Esophagus (tissue), 2 donors: ENCODE data around the gene PGAM2. TPM values are rescaled to one million over a fixed set of nuclear protein-coding genes. Genes with fewer than 3 reads are reported as not detected.
A peak's percentile ranks its signal among the peaks of the same experiment; 100 is the strongest.

ENCODE experiments used
- H3K27ac ChIP-seq, 2 donors: one replicate each; pipeline ENCODE4 v1.5.1; 2013; ENCODE audit warnings: low read depth in 2 of 2, mild to moderate bottlenecking in 2 of 2, inconsistent platforms in 1 of 2, low read length in 1 of 2, moderate library complexity in 1 of 2
- H3K27me3 ChIP-seq, 2 donors: one replicate each; pipeline ENCODE4 v1.6.1; 2013; ENCODE audit warnings: low read length in 2 of 2, control low read depth in 1 of 2, mild to moderate bottlenecking in 1 of 2; ENCODE audit not compliant: insufficient read depth in 2 of 2, control insufficient read depth in 1 of 2
- H3K36me3 ChIP-seq, 2 donors: one replicate each; pipeline ENCODE4 v1.6.1; 2013; ENCODE audit warnings: low read length in 1 of 2; ENCODE audit not compliant: control insufficient read depth in 2 of 2, insufficient read depth in 2 of 2
- H3K4me1 ChIP-seq, 2 donors: one replicate each; pipeline ENCODE4 v1.6.1; 2013; ENCODE audit warnings: low read length in 1 of 2; ENCODE audit not compliant: control insufficient read depth in 2 of 2, insufficient read depth in 2 of 2
- H3K4me3 ChIP-seq, 2 donors: one replicate each; pipeline ENCODE4 v1.5.1; 2013; ENCODE audit warnings: low read length in 2 of 2, mild to moderate bottlenecking in 2 of 2, low read depth in 1 of 2, moderate library complexity in 1 of 2
- H3K9me3 ChIP-seq, 2 donors: one replicate each; pipeline ENCODE4 v1.6.1; 2013; ENCODE audit warnings: mild to moderate bottlenecking in 2 of 2, low read depth in 1 of 2, low read length in 1 of 2, moderate library complexity in 1 of 2; ENCODE audit not compliant: control insufficient read depth in 2 of 2, insufficient read depth in 1 of 2
- WGBS, 2 donors: extraction: QIAGEN DNeasy Blood & Tissue Kit; methylation state at CpG; one replicate each; pipeline ENCODE4 v1.1.7; 2013; 5-methylcytosine and 5-hydroxymethylcytosine counted together
- polyA plus RNA-seq, 2 donors: library from polyadenylated mRNA; stranded (reverse); fragments of 200-250 nt; gene quantifications; one replicate each; pipeline ENCODE4 v1.2.3, GENCODE V29; 2013
- donor health status: healthy with polysubstance abuse.
- donor health status: Bipolar disorder and iron deficiency.

Gene PGAM2
- polyA plus RNA-seq, 2 donors = 2.1 to 3.8 TPM

- Histone ChIP-seq H3K36me3 (peaks cover 34 to 65% of the 10 kb centered on the region in 2 donors), H3K27me3 (no peaks in the 10 kb centered on the region), H3K9me3 (no peaks in the 10 kb centered on the region), H3K4me1 (peaks cover 17 to 31% of the 10 kb centered on the region in 2 donors), H3K4me3 (no peak overlapping the region), H3K27ac (no peak overlapping the region)
- 92 to 93% methylated on average over 21 of the region's 21 CpGs for WGBS, 2 donors
These were observed 5.0 kb downstream of the PGAM2 start for GRCh38 chr7:44060091-44060947.

GRCh38 chr7:44059219-44060090, 5.9 kb downstream of the PGAM2 start:
- Histone ChIP-seq H3K9me3 (no peaks in the 10 kb centered on the region), H3K27ac (peak overlapping the region in 1 of 2 donors; percentile 88), H3K4me3 (no peak overlapping the region), H3K36me3 (peaks cover 34 to 68% of the 10 kb centered on the region in 2 donors), H3K4me1 (peaks cover 10 to 24% of the 10 kb centered on the region in 2 donors), H3K27me3 (no peaks in the 10 kb centered on the region)
- 88 to 91% methylated on average over 14 of the region's 14 CpGs for WGBS, 2 donors

- Histone ChIP-seq H3K27me3 (no peaks in the 10 kb centered on the region), H3K9me3 (no peaks in the 10 kb centered on the region), H3K4me3 (no peak overlapping the region), H3K36me3 (peaks cover 34 to 68% of the 10 kb centered on the region in 2 donors), H3K27ac (peak overlapping the region; percentile 79 to 88), H3K4me1 (peaks cover 8 to 20% of the 10 kb centered on the region in 2 donors)
- WGBS, 2 donors = 90 to 91% methylated on average over 7 of the region's 7 CpGs
These were observed 6.6 kb downstream of the PGAM2 start for GRCh38 chr7:44058759-44059218.

GRCh38 chr7:44057849-44058758, 7.3 kb downstream of the PGAM2 start:
- peak overlapping the region; percentile 79 to 88 for H3K27ac ChIP-seq
- no peaks in the 10 kb centered on the region for H3K9me3 ChIP-seq
- no peaks in the 10 kb centered on the region for H3K27me3 ChIP-seq
- H3K36me3 ChIP-seq = peaks cover 36 to 68% of the 10 kb centered on the region in 2 donors
- WGBS, 2 donors = 76 to 81% methylated on average over 28 to 30 of the region's 30 CpGs
- H3K4me1 ChIP-seq = peaks cover 8 to 18% of the 10 kb centered on the region in 2 donors
- H3K4me3 ChIP-seq = no peak overlapping the region

- peaks cover 8 to 18% of the 10 kb centered on the region in 2 donors for H3K4me1 ChIP-seq
- WGBS, 2 donors = 89 to 90% methylated on average over 11 of the region's 11 CpGs
- H3K9me3 ChIP-seq = no peaks in the 10 kb centered on the region
- H3K4me3 ChIP-seq = no peak overlapping the region
- H3K27me3 ChIP-seq = no peaks in the 10 kb centered on the region
- H3K27ac ChIP-seq = peak overlapping the region; percentile 46 to 88
- H3K36me3 ChIP-seq = peaks cover 38 to 68% of the 10 kb centered on the region in 2 donors
These were observed 8.1 kb downstream of the PGAM2 start for GRCh38 chr7:44057181-44057848.

- Histone ChIP-seq H3K4me3 (no peak overlapping the region), H3K4me1 (peaks cover 8 to 20% of the 10 kb centered on the region in 2 donors), H3K27me3 (no peaks in the 10 kb centered on the region), H3K36me3 (peaks cover 39 to 62% of the 10 kb centered on the region in 2 donors), H3K9me3 (no peaks in the 10 kb centered on the region), H3K27ac (no peak overlapping the region)
- WGBS, 2 donors = 89 to 96% methylated on average over 7 of the region's 7 CpGs
These were observed 8.7 kb downstream of the PGAM2 start for GRCh38 chr7:44056681-44057080.

- H3K9me3 ChIP-seq = no peaks in the 10 kb centered on the region
- peak overlapping the region; percentile 27 to 62 for H3K27ac ChIP-seq
- peaks cover 7 to 18% of the 10 kb centered on the region in 2 donors for H3K4me1 ChIP-seq
- 92 to 95% methylated on average over 12 of the region's 12 CpGs for WGBS, 2 donors
- H3K27me3 ChIP-seq = no peaks in the 10 kb centered on the region
- no peak overlapping the region for H3K4me3 ChIP-seq
- peaks cover 24 to 42% of the 10 kb centered on the region in 2 donors for H3K36me3 ChIP-seq
These were observed 12.5 kb downstream of the PGAM2 start for GRCh38 chr7:44052771-44053365.

DNA sequence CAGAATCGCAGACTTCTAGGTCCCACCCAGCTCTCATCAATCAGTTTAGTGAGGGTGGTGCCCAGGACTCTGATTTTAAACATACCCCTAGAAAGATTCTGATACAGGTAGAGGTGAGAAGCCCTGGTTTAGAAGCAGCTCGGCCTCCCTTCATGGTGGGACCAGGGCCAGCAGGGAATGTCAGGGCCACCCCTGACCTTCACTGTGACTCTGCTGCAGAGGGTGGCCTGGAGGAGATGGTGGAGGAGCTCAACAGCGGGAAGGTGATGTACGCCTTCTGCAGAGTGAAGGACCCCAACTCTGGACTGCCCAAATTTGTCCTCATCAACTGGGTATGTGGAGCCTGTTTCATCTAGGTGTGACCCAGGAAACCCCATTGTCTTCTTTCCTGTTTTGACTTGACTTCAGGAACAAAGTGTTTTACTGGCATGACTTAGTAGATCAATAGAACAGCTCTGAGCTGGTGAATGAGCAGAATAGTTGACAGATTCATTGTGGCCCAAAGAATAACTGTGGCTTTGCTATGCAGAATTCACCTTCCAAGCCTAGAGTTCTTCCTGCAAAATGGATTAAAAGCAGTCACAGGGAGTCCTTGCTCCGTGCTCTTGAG, 13.7 kb downstream of the PGAM2 start:
- Histone ChIP-seq H3K27me3 (no peaks in the 10 kb centered on the region), H3K4me3 (no peak overlapping the region), H3K36me3 (peaks cover 23 to 33% of the 10 kb centered on the region in 2 donors), H3K9me3 (no peaks in the 10 kb centered on the region), H3K27ac (peak overlapping the region; percentile 53 to 92), H3K4me1 (peaks cover 4 to 16% of the 10 kb centered on the region in 2 donors)
- 86% methylated on average over 5 of the region's 5 CpGs for WGBS, 2 donors
